Fibroblast of mammary gland (primary cell): Measurements from ENCODE around the gene AGER.

Experiments used
- DNase-seq: peaks from one replicate; pipeline ENCODE4 v3.0.0-alpha.2; 2010; ENCODE audit warnings: low read depth
- H3K4me3 ChIP-seq: 2 replicates; pipeline ENCODE4 v1.5.1; 2011; ENCODE audit warnings: low read depth, mild to moderate bottlenecking, low read length, moderate library complexity; ENCODE audit not compliant: control insufficient read depth
- CTCF ChIP-seq: conservative IDR thresholded peaks from 2 replicates; pipeline ENCODE4 v1.5.1; 2011; ENCODE audit warnings: low read depth, low read length, inconsistent platforms; ENCODE audit not compliant: control insufficient read depth, insufficient read depth

Gene AGER

DNA sequence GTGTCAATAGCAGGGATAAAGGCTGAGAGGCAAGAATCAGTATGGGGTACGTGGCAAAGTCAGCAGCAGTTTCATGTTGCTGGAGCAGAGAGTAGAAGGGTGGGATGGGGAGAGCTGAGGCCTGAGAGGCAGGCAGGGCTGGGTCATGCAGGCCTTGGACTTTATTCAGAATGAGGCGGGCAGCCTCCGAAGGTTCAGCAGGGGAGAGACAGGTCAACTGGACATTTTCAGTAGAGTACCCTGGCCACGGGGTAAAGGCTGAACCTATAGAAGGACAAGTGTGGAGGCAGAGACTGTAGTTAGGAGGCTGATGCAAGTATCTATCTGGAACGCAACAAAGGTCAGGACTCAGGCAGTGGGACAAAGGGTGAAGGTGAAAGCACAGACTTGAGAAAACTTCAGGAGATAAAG, 26.1 kb upstream of the AGER start:
- no peak for TF ChIP-seq CTCF
- H3K4me3 ChIP-seq, result no peak overlapping the region
- DNase-seq, result no peak

DNA sequence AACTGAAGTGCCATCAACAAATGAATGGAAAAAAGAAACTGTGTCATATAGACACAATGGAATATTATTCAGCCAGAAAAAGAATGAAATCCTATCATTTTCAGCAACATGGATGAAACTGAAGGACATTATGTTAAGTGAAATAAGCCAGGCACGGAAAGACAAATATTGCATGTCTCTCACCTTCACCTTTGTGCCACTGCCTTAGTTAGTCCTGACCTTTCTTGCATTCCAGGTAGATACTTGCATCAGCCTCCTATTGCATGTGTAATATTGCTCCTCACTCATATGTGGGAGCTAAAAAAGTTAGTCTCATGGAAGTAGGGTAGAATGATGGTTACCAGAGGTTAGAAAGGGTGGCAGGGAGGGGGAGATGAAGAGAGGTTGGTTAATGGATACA, 24.9 kb upstream of the AGER start:
- no peak for TF ChIP-seq CTCF
- no peak for DNase-seq
- no peak overlapping the region for H3K4me3 ChIP-seq

DNA sequence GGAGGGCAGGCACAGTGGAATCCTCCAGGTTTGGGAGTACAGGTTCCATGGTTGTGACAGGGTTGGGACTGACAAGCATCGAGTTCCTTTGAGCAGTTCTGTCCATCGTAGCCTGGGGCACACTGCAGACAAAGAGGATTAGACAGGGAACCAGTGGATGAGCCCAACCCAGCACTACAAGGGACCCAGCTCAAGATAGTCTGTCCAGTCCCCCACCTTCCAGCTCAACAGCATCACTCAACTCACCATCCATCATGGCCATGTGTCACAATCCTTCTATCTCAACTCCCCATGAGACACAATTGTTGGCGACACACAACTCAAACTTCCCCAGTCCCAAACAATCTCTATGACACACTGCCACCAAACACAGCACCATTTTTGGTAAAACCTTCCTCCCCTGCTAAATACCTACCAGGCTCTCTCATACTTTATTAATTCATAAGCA, 20.2 kb upstream of the AGER start:
- H3K4me3 ChIP-seq, result no peak overlapping the region
- DNase-seq, result no peak
- TF ChIP-seq CTCF, result no peak

DNA sequence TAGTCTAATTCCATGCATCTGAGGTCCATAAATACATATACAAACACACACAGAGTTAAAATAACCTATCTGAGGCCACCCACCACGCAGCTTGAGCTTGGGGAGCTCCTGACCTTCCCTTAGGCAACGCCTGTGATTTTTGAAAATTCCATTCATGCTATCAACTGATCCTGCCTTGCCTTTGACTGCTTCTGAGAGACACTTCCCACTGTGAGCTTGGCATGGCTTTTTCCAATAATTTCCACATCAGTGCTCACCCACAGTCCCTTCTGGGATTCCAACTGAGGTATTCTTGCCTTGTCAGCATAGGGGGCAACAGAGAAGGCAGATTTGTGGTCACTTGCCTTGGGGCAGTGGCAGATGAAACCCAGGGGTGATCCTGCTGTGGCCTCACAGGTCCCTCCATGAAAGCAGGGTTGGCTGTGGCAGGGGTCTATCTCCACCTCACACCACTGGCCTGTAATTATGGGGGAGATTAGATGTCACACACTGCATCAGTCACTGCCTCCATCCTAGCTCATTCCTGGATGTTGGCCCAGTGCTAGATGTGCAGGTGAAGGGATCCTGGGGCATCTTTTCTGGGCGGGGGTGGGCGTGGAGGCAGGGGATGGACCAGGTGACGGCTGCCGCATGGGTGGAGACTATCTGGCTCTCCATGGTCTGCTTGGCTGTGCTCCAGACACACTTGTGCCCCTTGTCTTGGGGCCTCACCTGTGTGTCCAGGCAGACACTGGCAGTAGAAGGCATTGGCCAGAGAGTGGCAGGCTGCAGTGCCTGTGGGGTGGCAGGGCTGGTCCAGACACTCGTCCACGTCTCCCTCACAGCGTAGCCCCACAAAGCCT, 19.6 kb upstream of the AGER start:
- no peak for TF ChIP-seq CTCF
- H3K4me3 ChIP-seq, result no peak overlapping the region
- no peak for DNase-seq

- no peak overlapping the region for H3K4me3 ChIP-seq
- no peak for TF ChIP-seq CTCF
- DNase-seq, result no peak
Observed at GRCh38 chr6:32202186-32202585, 18.1 kb upstream of the AGER start.

DNA sequence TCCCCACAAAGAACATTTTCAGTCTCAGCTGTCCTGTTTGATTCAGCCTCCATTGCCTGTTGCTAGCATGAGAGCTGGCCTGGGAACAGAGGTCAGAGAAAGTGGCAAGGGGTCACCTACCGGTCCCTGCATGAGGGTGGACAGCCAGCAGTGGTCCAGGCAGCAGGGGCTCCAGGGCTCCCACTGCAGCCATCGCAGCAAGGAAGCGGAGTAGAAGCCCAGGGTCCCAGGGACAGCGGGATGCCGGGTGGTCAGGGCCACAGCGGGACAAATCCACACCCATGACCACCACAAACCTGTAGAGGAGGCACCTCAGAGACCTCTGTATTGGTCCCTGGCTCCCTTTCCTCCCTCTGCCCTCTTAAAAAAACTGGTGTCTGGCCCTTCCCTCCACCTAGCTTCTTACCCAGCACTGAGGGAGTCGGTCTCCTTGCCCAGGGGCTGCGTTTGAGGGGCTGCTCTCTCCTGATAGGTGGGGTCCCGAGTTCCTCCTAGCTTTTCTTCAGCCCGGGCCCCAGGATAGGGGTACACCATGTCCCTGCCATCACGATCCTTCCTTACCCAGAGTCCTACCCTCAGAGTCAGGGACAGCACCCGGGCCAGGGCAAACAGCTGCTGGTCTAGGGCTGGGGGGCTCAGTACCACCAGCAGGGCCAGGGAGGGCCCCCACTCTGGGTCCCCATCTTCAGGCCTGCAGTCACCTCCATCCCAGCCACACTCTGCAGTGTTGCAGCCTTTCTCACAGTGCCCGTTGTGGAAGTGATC, 16.8 kb upstream of the AGER start:
- no peak for TF ChIP-seq CTCF
- no peak for DNase-seq
- H3K4me3 ChIP-seq, result no peak overlapping the region
